ENCODE measurements around the gene WDR31. TPM values are rescaled to one million over a fixed set of nuclear protein-coding genes. Genes with fewer than 3 reads are reported as not detected.

Gene WDR31
- total RNA-seq, 6 experiments from 2014 or later = 0.81 to 3.5 (median 1.7) TPM

DNA sequence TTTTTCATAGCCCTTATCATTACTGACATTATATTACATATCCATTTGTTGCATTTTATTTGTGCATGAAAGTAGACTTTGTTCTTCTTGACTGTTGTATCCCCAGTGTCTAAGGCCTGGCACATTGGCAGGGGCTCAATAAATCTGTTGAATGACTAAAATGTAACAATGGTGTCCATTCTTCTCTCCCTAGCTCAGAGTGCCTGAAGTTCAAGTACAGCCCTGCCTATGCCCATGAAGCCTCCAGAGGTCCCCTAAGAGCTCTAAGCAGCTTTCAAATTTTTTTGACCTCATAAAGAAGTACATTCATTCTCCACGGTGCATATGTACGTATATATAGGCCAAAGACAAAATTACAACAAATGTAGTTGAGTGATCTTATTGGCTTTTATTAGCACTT lies 5.1 kb upstream of the WDR31 start:
- Histone ChIP-seq H3K27me3 (no peaks in the 10 kb centered on the region), H3K9me3 (no peaks in the 10 kb centered on the region), H3K4me3 (no peak overlapping the region), H3K27ac (no peak overlapping the region), H3K36me3 (no peaks in the 10 kb centered on the region), H3K4me1 (peaks cover 0 to 9% (median 2%) of the 10 kb centered on the region in 4 donors)
- intact Hi-C loops (cut with DNase I) = no loop called here
- DNase-seq (no peak), ATAC-seq (no peak)
- no peak for TF ChIP-seq POLR2A (IDR thresholded peaks at IDR 0.05)
- TF ChIP-seq, protein P1, sequence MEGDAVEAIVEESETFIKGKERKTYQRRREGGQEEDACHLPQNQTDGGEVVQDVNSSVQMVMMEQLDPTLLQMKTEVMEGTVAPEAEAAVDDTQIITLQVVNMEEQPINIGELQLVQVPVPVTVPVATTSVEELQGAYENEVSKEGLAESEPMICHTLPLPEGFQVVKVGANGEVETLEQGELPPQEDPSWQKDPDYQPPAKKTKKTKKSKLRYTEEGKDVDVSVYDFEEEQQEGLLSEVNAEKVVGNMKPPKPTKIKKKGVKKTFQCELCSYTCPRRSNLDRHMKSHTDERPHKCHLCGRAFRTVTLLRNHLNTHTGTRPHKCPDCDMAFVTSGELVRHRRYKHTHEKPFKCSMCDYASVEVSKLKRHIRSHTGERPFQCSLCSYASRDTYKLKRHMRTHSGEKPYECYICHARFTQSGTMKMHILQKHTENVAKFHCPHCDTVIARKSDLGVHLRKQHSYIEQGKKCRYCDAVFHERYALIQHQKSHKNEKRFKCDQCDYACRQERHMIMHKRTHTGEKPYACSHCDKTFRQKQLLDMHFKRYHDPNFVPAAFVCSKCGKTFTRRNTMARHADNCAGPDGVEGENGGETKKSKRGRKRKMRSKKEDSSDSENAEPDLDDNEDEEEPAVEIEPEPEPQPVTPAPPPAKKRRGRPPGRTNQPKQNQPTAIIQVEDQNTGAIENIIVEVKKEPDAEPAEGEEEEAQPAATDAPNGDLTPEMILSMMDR (IDR thresholded peaks at IDR 0.05) = no peak
- WGBS (ENCODE audit: insufficient coverage, low coverage, low lambda C conversion rate, missing lambda C conversion rate) = 74% methylated on average over 2 of the region's 2 CpGs

DNA sequence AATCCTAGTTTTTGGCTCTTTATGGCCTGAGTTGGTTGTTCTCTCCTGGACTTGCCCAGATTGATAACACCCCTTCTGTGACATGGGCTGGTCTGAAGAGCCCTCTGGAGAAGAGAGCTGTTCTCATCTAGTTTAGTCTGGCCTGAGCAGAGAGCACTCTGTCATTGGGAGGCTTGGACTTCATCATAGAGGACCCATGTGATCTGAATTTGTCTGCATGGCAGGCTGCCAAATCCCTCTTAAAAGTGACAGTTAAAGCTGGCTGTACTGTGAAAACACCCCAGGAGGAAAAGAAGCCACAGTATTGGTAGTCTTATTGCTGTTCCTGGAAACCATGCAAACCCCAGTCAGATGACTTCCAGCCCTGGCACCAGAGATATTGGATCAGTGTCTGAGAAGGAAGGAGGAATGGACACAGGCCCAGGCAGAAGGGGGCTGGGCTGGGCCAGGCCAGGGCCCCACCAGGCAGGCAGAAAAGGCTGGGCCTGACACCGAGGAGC lies 3.7 kb upstream of the WDR31 start:
- 29% methylated on average over 1 of the region's 1 CpG for WGBS (ENCODE audit: insufficient coverage, low coverage, low lambda C conversion rate, missing lambda C conversion rate)
- Histone ChIP-seq H3K27ac (peak overlapping the region; percentile 24 to 45 (median 37)), H3K9me3 (no peaks in the 10 kb centered on the region), H3K27me3 (no peaks in the 10 kb centered on the region), H3K36me3 (no peaks in the 10 kb centered on the region), H3K4me1 (peaks cover 0 to 9% (median 2%) of the 10 kb centered on the region in 4 donors), H3K4me3 (no peak overlapping the region)
- intact Hi-C loops (cut with DNase I) = no loop called here
- TF ChIP-seq POLR2A (IDR thresholded peaks at IDR 0.05) = no peak
- TF ChIP-seq, protein P1 (IDR thresholded peaks at IDR 0.05) = no peak
- DNase-seq (peak; percentile 62 to 87 (median 68)), ATAC-seq (peak; percentile 52 to 72 (median 63))

DNA sequence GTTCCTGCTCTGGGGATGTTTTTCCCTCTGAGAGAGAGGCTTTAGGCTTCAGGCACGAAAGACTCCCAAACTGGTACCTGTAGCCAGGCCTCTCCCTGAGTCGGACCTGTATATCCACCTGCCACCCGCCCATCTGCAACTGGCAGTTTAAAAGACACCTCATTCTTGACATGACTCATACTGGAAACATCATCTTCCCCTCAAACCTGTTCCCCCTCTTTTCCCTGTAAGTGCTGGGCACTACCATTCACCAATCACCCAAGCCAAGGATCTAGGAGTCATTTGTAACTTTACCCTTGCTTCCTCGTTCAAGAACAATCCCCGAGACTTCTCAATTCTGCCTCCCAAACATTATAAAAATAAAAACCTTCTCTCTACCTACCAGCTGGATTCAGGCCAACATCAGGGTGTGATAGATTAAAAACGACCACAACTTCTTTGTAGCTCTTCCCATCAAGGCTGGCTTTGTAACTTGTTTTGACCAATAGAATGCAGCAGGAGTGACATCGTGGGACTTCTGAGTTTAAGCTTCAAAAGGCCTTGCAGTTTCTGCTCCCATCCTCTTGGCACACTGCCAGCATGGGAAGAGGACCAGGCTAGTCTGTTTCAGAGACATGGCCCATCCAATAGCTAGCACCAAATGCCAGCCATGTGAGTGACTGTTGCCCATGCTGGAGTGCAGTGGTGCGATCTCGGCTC lies 1.8 kb upstream of the WDR31 start:
- Histone ChIP-seq H3K4me3 (no peak overlapping the region), H3K36me3 (no peaks in the 10 kb centered on the region), H3K9me3 (no peaks in the 10 kb centered on the region), H3K27me3 (no peaks in the 10 kb centered on the region), H3K27ac (no peak overlapping the region), H3K4me1 (peaks cover 0 to 9% (median 2%) of the 10 kb centered on the region in 4 donors)
- DNase-seq (no peak), ATAC-seq (no peak)
- intact Hi-C loops (cut with DNase I) = no loop called here
- TF ChIP-seq POLR2A (IDR thresholded peaks at IDR 0.05) = no peak
- TF ChIP-seq, protein P1 (IDR thresholded peaks at IDR 0.05) = no peak
- 57% methylated on average over 5 of the region's 9 CpGs for WGBS (ENCODE audit: insufficient coverage, low coverage, low lambda C conversion rate, missing lambda C conversion rate)

DNA sequence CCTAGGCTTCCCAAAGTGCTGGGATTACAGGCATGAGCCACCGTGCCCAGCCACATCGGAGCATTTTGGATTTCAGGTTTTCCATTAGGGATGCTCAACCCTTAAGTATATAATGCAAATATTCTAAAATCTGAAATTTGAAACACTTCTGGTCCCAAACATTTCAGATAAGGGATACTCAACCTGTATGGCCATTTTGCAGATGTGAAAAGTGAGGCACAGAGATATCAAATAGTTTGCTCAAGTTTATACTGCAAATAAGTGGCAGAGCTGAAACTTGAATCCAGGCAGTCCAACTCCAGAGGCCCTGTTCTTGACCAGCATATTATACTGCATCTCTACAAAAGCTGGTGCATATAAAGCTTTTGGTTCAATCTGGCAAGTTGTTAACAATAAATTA lies 2.4 kb downstream of the WDR31 start:
- TF ChIP-seq POLR2A (IDR thresholded peaks at IDR 0.05) = no peak
- TF ChIP-seq, protein P1 (IDR thresholded peaks at IDR 0.05) = no peak
- DNase-seq (no peak), ATAC-seq (no peak)
- intact Hi-C loops (cut with DNase I) = no loop called here
- Histone ChIP-seq H3K4me3 (no peak overlapping the region), H3K9me3 (no peaks in the 10 kb centered on the region), H3K27ac (no peak overlapping the region), H3K27me3 (no peaks in the 10 kb centered on the region), H3K4me1 (peaks cover 0 to 4% (median 0%) of the 10 kb centered on the region in 4 donors), H3K36me3 (no peaks in the 10 kb centered on the region)
- WGBS (ENCODE audit: insufficient coverage, low coverage, low lambda C conversion rate, missing lambda C conversion rate) = 94% methylated on average over 2 of the region's 2 CpGs
